Heart left ventricle (tissue), 16 donors: ENCODE measurements around the gene SERP1. TPM values are rescaled to one million over a fixed set of nuclear protein-coding genes. Genes with fewer than 3 reads are reported as not detected.
"Not testable (repeated sequence)": the region's sequence is repeated elsewhere in the genome, so short reads cannot be mapped to it uniquely, and the experiment has no call there.

Experiments
- ATAC-seq, 4 donors: fragments of 200-7000 bp; cut with Tn5 transposase; one replicate each; pipeline ENCODE4 v1.9.1; 2020 to 2022; ENCODE audit warnings: moderate library complexity in 4 of 4, mild to moderate bottlenecking in 3 of 4, moderate number of reproducible peaks in 1 of 4
- DNase-seq, 5 donors: peaks; one replicate each; pipeline ENCODE4 v3.0.0-alpha.2; 2020
- H3K27ac ChIP-seq, 12 donors: fragments of 200-600 bp; sonication (generic) in 4 of 12; one replicate each; pipeline versions ENCODE4 v1.5.0 to v1.8.0; 2016 to 2022; ENCODE audit warnings: mild to moderate bottlenecking in 2 of 12
- H3K27me3 ChIP-seq, 9 donors: fragments of 200-600 bp; sonication (generic) in 2 of 9; one replicate each; pipeline versions ENCODE4 v1.5.1 to v1.8.0; 2016 to 2022; ENCODE audit warnings: mild to moderate bottlenecking in 3 of 9
- H3K36me3 ChIP-seq, 9 donors: fragments of 200-600 bp; sonication (generic) in 2 of 9; one replicate each; pipeline versions ENCODE4 v1.5.0 to v1.8.0; 2018 to 2022; ENCODE audit warnings: mild to moderate bottlenecking in 2 of 9
- H3K4me1 ChIP-seq, 12 donors: fragments of 200-600 bp; sonication (generic) in 4 of 12; one replicate each; pipeline versions ENCODE4 v1.5.0 to v1.8.0; 2016 to 2022; ENCODE audit warnings: mild to moderate bottlenecking in 3 of 12
- H3K4me3 ChIP-seq, 12 donors: fragments of 200-600 bp; sonication (generic) in 4 of 12; one replicate each; pipeline versions ENCODE4 v1.5.0 to v1.8.0; 2017 to 2022; ENCODE audit warnings: mild to moderate bottlenecking in 9 of 12, moderate library complexity in 4 of 12
- H3K9me3 ChIP-seq, 12 donors: fragments of 200-600 bp; sonication (generic) in 4 of 12; one replicate each; pipeline versions ENCODE4 v1.5.0 to v1.8.0; 2016 to 2022; ENCODE audit warnings: mild to moderate bottlenecking in 1 of 12
- POLR2A ChIP-seq, 2 donors: fragments of 450-650 bp; IDR thresholded peaks; one replicate each; pipeline ENCODE4 v1.6.1; 2017; ENCODE audit warnings: antibody characterized with exemption in 2 of 2, mild to moderate bottlenecking in 2 of 2, moderate library complexity in 2 of 2
- WGBS, 4 donors: extraction: QIAGEN DNeasy Blood & Tissue Kit in 2 of 4; methylation state at CpG; one replicate each; pipeline versions ENCODE4 v1.1.5 to v1.1.7; 2013 to 2018; 5-methylcytosine and 5-hydroxymethylcytosine counted together
- intact Hi-C, 10 donors: fragments of 100-400 bp; cut with DNase I; formaldehyde crosslinking; loops; one replicate each; pipeline versions ENCODE4 v1.11.1 to v1.14.2; 2022
- polyA plus RNA-seq, 2 donors: library from polyadenylated mRNA; stranded (reverse); fragments of 200-250 nt; gene quantifications; one replicate each; pipeline ENCODE4 v1.2.3, GENCODE V29; 2013
- total RNA-seq, 9 donors: library from RNA; depleted of rRNA in 2 of 9; stranded (reverse); fragments of >200 nt in 2 of 9; fragmentation: NEBNext Ultra II Directional in 3 of 9; extraction: Animal tissue kit (Norgen Biotek cat#: 25700) in 3 of 9; gene quantifications; one replicate each; pipeline versions ENCODE4 v1.1.0 to v1.2.4, GENCODE V29; 2016 to 2023
- TF ChIP-seq, protein P1 (sequence below), 12 donors: fragments of 200-600 bp; sonication (generic) in 4 of 12; IDR thresholded peaks; one replicate each; pipeline versions ENCODE4 v1.5.0 to v1.8.0; 2018 to 2022; ENCODE audit warnings: antibody characterized with exemption in 12 of 12, mild to moderate bottlenecking in 5 of 12
- donor health status: ischemic (EF 13 %, LVEDD 7.1; RV severe dilation, severe dysfunction).
- donor health status: healthy with polysubstance abuse.
- donor health status: DM: no; HTN: yes; CAD: no.
- donor health status: DM: no; HTN: no; CAD: no.
- donor health status: ischemic (EF 25% LVEDD 6.9; RV normal size, moderate dysfunction).
- donor health status: ischemic (EF 25% LVEDD 5.7; RV mildly dilated, moderate dysfunction).
- donor health status: healthy.
- donor health status: DM: yes; HTN: yes; CAD: no.
- donor health status: ischemic (EF 35%, LVEDD 5.7; RV mildly dilated, moderate dysfunction).
- donor health status: nonischemic (EF 11% LVEDD 7.7; RV severe dilation, severe dysfunction).
- donor health status: DM: yes; HTN: yes; CAD: no.
- donor health status: PGD.
- donor health status: ischemic (EF 29% LVEDD 5.4; RV normal size, mild dysfunction).
- donor health status: nonischemic (EF 23%, LVEDD 6.1; RV moderate dilation, normal function).

Gene SERP1
- total and polyA plus RNA-seq, 11 donors, result 14.8 to 86.9 (median 26.3) TPM

DNA sequence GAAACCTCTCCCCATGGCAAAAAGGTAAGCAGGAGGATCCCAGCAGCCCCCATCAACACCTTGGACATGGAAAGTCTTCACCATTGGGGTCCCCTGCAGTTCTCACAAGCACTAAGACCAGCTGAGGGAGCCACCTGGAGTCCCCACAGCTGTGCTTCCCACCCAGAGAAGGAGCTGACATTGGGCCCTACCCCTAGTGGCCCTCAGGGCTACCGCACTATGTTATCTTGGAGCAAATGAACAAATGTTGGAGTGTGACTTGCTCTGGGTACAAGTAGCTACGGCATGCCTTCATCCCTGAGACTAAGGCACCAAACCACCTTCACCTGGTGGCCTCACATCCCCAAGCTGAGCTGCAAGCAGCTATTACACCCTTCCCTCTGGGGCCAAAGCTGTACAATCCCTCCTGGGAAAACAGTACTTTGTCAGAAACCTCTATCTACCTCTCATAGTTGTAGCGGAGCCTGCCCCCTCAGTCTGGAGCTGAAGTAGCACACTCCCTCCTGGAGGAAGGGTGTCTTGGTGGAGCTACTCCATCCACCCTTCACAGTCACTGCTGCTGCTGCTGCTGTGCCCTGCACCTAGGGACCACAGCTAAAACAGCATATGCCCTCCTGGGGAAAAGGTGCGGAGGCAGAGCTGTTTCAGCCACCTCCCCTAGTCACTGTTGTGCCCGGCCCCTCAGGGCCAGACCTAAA is 42.7 kb downstream of the SERP1 start:
- 88 to 91% (median 90%) methylated on average over 3 to 5 of the region's 5 CpGs for WGBS, 4 donors
- no peak overlapping the region for H3K27ac ChIP-seq
- intact Hi-C loops, result no loop called here
- H3K27me3 ChIP-seq, result no peaks in the 10 kb centered on the region
- TF ChIP-seq, protein P1, sequence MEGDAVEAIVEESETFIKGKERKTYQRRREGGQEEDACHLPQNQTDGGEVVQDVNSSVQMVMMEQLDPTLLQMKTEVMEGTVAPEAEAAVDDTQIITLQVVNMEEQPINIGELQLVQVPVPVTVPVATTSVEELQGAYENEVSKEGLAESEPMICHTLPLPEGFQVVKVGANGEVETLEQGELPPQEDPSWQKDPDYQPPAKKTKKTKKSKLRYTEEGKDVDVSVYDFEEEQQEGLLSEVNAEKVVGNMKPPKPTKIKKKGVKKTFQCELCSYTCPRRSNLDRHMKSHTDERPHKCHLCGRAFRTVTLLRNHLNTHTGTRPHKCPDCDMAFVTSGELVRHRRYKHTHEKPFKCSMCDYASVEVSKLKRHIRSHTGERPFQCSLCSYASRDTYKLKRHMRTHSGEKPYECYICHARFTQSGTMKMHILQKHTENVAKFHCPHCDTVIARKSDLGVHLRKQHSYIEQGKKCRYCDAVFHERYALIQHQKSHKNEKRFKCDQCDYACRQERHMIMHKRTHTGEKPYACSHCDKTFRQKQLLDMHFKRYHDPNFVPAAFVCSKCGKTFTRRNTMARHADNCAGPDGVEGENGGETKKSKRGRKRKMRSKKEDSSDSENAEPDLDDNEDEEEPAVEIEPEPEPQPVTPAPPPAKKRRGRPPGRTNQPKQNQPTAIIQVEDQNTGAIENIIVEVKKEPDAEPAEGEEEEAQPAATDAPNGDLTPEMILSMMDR (IDR thresholded peaks at IDR 0.05), result no peak
- TF ChIP-seq POLR2A (IDR thresholded peaks at IDR 0.05), result no peak
- H3K9me3 ChIP-seq, result peaks cover 0 to 8% (median 0%) of the 10 kb centered on the region in 12 donors
- H3K4me1 ChIP-seq, result no peaks in the 10 kb centered on the region
- H3K36me3 ChIP-seq, result no peaks in the 10 kb centered on the region
- ATAC-seq, result no peak
- no peak for DNase-seq
- no peak overlapping the region for H3K4me3 ChIP-seq

DNA sequence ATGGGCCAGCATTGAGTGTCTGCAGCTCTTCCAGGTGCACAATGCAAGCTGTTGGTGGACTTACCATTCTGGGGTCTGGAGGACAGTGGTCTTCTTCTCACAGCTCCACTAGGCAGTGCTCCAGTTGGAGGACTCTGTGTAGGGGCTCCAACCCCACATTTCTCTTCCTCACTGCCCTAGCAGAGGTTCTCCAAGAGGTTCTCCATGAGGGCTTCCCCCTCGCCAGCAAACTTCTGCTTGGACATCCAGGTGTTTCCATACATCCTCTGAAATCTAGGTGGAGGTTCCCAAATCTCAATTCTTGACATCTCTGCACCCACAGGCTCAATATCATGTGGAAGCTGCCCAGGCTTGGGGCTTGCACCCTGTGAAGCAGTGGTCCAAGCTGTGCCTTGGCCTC is 45.3 kb downstream of the SERP1 start:
- H3K27ac ChIP-seq, H3K4me1 ChIP-seq, H3K4me3 ChIP-seq, H3K27me3 ChIP-seq, H3K36me3 ChIP-seq, DNase-seq, H3K9me3 ChIP-seq, intact Hi-C loops, ATAC-seq: not testable (repeated sequence)
- 96 to 100% (median 100%) methylated on average over 1 of the region's 1 CpG for WGBS, 4 donors

DNA sequence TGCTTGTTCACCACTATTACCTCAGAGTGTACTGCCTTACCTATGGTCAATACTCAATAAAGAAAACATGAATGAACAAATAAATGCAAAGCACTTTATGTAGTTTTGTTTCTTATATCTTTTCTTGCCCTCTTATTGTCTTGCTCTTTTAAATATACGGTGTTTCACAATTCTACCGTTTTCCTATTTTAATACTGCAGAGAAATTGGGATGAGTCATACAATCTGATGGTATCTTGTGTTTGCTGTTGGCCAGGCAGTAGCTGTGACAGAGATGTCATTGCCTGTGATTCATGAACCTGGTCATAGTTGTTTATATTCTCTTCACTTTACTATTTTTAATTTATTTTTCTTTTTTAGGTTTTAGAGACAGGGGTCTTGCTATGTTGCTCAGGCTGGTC is 48.3 kb downstream of the SERP1 start:
- TF ChIP-seq, protein P1 (IDR thresholded peaks at IDR 0.05), result no peak
- TF ChIP-seq POLR2A (IDR thresholded peaks at IDR 0.05), result no peak
- DNase-seq, result no peak
- 71 to 86% (median 83%) methylated on average over 2 of the region's 2 CpGs for WGBS, 4 donors
- Histone ChIP-seq H3K4me3 (no peak overlapping the region), H3K4me1 (peaks cover 0 to 5% (median 0%) of the 10 kb centered on the region in 12 donors), H3K36me3 (no peaks in the 10 kb centered on the region), H3K27me3 (no peaks in the 10 kb centered on the region), H3K27ac (no peak overlapping the region), H3K9me3 (no peaks in the 10 kb centered on the region)
- no peak for ATAC-seq
- intact Hi-C loops, result loop anchor here (2.0 to 10.0 kb wide), 9 partner anchors 86 to 563 kb away; partner anchors contain the start of gene TSC22D2 (in 1 of the 10)

DNA sequence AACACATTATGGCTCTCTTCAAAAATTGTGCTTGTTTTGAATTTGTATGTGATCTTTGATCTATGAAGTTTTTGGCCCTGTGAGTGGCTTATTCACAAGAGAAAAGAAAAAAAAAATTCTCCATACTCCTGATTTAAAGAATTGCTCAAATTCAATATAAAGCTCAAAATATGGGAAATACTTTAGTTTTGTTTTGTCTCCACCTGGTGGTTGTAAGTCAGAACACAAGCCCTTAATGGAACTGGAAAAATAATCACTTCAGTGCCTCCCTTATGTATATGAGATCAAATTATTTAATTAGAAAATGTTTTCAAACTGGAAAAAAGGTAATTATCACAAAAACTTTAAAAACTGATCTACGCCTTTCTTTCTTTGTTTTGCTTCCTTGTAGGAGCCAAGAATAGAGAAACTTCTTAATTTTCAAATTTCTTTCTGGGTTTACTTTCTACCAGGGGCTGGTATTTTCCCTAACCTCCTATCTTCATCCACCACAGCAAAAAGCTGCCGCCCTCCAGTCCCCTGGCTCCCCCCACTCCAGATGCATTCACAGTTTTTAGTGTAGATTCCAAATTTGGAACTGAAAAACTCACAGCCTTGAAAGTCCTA is 50.6 kb downstream of the SERP1 start:
- intact Hi-C loops, result loop anchor here (1.0 to 10.0 kb wide), 14 partner anchors 83 to 561 kb away; partner anchors contain the start of gene TSC22D2 (in 2 of the 10)
- ATAC-seq (peak in 2 of 4 donors; percentile 41 to 52), DNase-seq (no peak)
- no peaks in the 10 kb centered on the region for H3K27me3 ChIP-seq
- no peaks in the 10 kb centered on the region for H3K9me3 ChIP-seq
- WGBS, 4 donors, result 2 to 6% (median 5%) methylated on average over 2 of the region's 2 CpGs
- peaks cover 0 to 5% (median 0%) of the 10 kb centered on the region in 12 donors for H3K4me1 ChIP-seq
- TF ChIP-seq, protein P1 (IDR thresholded peaks at IDR 0.05), result peak; percentile 70 to 87 (median 84)
- TF ChIP-seq POLR2A (IDR thresholded peaks at IDR 0.05), result no peak
- no peaks in the 10 kb centered on the region for H3K36me3 ChIP-seq
- no peak overlapping the region for H3K4me3 ChIP-seq
- H3K27ac ChIP-seq, result no peak overlapping the region
